ENCODE data around the gene HBZ.
"Not testable (repeated sequence)": the region's sequence is repeated elsewhere in the genome, so short reads cannot be mapped to it uniquely, and the experiment has no call there.

HBZ gene

DNA sequence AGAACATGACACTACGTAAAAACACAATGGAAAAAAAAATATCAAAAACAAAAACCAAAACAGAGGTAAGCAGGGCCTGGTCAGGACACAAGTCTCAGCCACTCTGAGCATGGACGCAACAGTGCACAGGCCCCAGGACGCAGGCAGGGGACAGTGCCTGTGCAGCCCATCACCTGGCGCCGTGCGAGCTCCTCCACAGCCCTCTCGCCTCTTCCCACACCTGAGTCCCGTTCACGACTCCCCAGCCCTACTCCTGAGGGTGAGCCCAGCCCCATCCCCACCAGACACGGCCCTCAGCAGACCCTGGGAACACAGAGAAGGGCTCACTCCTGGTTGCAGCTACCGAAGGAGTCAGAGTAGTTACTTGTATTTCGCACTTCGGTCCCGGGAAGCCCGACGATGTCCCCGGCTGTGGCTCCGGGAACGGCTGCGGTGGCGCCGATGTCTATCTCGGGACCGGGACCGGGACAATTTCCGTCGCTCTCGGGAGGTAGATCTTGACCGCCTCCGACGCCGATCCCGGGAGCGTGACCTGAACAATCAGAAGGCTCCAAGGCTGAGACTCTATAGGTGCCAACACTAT is 37.3 kb downstream of the HBZ start:
- Mint-ChIP-seq H3K9me3 (no peaks in the 10 kb centered on the region), H3K36me3 (ENCODE audit: low read depth) (peaks cover 54% of the 10 kb centered on the region), H3K27ac (no peak overlapping the region), H3K4me1 (no peaks in the 10 kb centered on the region), H3K27me3 (no peaks in the 10 kb centered on the region), H3K4me3 (no peak overlapping the region)
- ATAC-seq: no peak
- DNase-seq: no peak

DNA sequence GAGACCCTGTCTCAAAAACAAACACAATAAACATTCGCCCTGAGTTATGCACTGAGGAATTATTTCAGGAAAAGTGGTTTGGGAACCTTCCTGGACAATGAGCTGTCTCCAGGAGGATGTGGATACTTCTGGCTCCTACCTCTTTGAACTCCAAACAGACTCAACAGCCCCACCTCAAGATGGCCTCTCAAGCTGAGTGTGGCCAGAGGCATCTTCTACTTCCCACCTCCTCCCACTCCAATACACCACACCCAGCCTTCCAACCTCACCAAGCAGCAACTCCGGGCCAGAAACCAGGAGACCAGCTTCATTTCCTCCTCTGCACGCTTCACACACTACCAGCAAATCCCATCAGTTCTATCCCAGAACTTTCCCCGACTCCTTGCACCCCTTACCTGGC is 39.4 kb downstream of the HBZ start:
- Mint-ChIP-seq H3K36me3 (ENCODE audit: low read depth) (peaks cover 61% of the 10 kb centered on the region), H3K4me1 (no peaks in the 10 kb centered on the region), H3K27me3 (no peaks in the 10 kb centered on the region), H3K27ac (no peak overlapping the region), H3K9me3 (no peaks in the 10 kb centered on the region), H3K4me3 (no peak overlapping the region)
- DNase-seq (no peak), ATAC-seq (no peak)

DNA sequence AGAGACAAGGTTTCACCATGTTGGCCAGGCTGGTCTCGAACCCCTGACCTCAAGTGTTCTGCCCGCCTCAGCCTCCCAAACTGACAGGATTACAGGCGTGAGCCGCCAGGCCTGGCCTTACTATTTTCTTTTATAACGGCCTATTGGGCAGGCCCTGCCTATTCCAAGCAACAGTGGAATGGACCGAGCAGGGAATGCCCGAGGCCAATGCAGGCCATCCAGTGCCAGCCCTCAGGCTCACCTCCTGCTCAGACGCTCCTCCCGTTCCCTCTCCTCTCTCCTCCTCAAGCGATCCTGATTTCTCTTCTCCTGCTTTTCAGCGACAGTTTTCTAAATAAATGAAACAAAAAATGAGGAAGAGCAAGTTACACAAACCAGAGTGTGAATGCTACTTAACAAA is 40.2 kb downstream of the HBZ start:
- Mint-ChIP-seq H3K27ac (no peak overlapping the region), H3K4me3 (no peak overlapping the region), H3K36me3 (ENCODE audit: low read depth) (peaks cover 56% of the 10 kb centered on the region), H3K9me3 (no peaks in the 10 kb centered on the region), H3K4me1 (no peaks in the 10 kb centered on the region), H3K27me3 (no peaks in the 10 kb centered on the region)
- no peak for DNase-seq
- no peak for ATAC-seq

- Mint-ChIP-seq H3K27ac (no peak overlapping the region), H3K4me3 (no peak overlapping the region), H3K36me3 (ENCODE audit: low read depth) (peaks cover 57% of the 10 kb centered on the region), H3K9me3 (no peaks in the 10 kb centered on the region), H3K4me1 (no peaks in the 10 kb centered on the region), H3K27me3 (no peaks in the 10 kb centered on the region)
- no peak for ATAC-seq
- DNase-seq: no peak
These were observed 41.0 kb downstream of the HBZ start for GRCh38 chr16:193441-193840.

DNA sequence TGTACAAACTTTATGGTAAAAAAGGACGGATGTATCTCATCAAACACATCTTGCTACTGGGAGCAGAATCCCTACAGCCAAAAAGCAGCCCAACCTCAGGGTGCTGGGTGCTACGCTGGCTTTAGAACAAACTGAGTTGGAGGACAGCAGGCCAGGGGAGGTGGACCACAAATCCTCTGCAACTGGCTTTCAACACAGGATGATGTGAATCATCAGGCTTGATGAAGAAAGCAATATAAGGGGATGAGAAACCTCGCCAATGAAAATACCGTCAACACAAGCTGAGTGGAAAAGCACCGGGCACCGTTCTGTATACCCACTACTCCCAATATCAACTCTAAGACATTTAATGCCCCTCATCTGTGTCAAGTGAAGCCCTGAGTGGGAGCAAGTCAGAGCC is 42.1 kb downstream of the HBZ start:
- Mint-ChIP-seq H3K4me3 (no peak overlapping the region), H3K27ac (no peak overlapping the region), H3K36me3 (ENCODE audit: low read depth) (peaks cover 53% of the 10 kb centered on the region), H3K4me1 (no peaks in the 10 kb centered on the region), H3K9me3 (no peaks in the 10 kb centered on the region), H3K27me3 (no peaks in the 10 kb centered on the region)
- no peak for DNase-seq
- ATAC-seq: no peak

- H3K9me3 Mint-ChIP-seq: no peaks in the 10 kb centered on the region
- no peak overlapping the region for H3K27ac Mint-ChIP-seq
- H3K36me3 Mint-ChIP-seq (ENCODE audit: low read depth): peaks cover 42% of the 10 kb centered on the region
- no peak overlapping the region for H3K4me3 Mint-ChIP-seq
- H3K4me1 Mint-ChIP-seq: no peaks in the 10 kb centered on the region
- DNase-seq: no peak
- ATAC-seq: no peak
- no peaks in the 10 kb centered on the region for H3K27me3 Mint-ChIP-seq
These were observed 47.9 kb downstream of the HBZ start for GRCh38 chr16:200388-200787.

DNA sequence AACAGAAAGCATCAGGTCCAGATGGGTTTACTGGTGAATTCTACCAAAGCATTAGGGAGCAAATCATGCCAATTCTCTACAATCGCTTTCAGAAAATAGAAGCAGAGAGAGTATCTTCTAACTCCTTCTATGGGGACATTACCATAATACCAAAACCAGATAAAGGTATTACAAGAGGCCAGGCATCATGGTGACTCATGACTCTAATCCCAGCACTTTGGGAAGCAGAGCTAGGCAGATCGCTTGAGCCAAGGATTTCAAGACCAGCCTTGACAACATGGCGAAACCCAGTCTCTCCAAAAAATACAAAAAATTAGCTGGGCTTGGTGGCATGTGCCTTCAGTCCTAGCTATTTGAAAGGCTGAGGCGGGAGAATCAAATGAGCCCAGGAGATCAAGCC is 50.8 kb downstream of the HBZ start:
- ATAC-seq: no peak
- no peaks in the 10 kb centered on the region for H3K27me3 Mint-ChIP-seq
- H3K9me3 Mint-ChIP-seq: no peaks in the 10 kb centered on the region
- DNase-seq: no peak
- peaks cover 51% of the 10 kb centered on the region for H3K36me3 Mint-ChIP-seq (ENCODE audit: low read depth)
- no peaks in the 10 kb centered on the region for H3K4me1 Mint-ChIP-seq
- no peak overlapping the region for H3K27ac Mint-ChIP-seq
- no peak overlapping the region for H3K4me3 Mint-ChIP-seq

- DNase-seq: not testable (repeated sequence)
These were observed 51.6 kb downstream of the HBZ start for GRCh38 chr16:204046-204445.

More at GRCh38 chr16:204046-204445, 51.6 kb downstream of the HBZ start:
- not testable (repeated sequence) for H3K4me1 Mint-ChIP-seq, H3K27me3 Mint-ChIP-seq, H3K4me3 Mint-ChIP-seq, H3K9me3 Mint-ChIP-seq, H3K27ac Mint-ChIP-seq, ATAC-seq
- peaks cover 48% of the 10 kb centered on the region for H3K36me3 Mint-ChIP-seq (ENCODE audit: low read depth)

All from activated naive CD8-positive, alpha-beta T cell treated with anti-CD3 and anti-CD28 coated beads, Interleukin-2, amount 50 U/mL, for 24 hours (primary cell).